Loucy (cell line): ENCODE measurements around the gene KRT74.

Experiments used
- EZH2phosphoT487 ChIP-seq: fragments of 200-600 bp; IDR thresholded peaks from 2 replicates; pipeline ENCODE4 v1.6.1; 2018; ENCODE audit warnings: antibody characterized with exemption, mild to moderate bottlenecking, moderate library complexity, borderline replicate concordance
- TF ChIP-seq, protein P1 (sequence below): fragments of 200-600 bp; sonication (generic); conservative IDR thresholded peaks from 2 replicates; pipeline ENCODE4 v1.5.1; 2014; ENCODE audit warnings: mild to moderate bottlenecking, antibody characterized with exemption, low read length

DNA sequence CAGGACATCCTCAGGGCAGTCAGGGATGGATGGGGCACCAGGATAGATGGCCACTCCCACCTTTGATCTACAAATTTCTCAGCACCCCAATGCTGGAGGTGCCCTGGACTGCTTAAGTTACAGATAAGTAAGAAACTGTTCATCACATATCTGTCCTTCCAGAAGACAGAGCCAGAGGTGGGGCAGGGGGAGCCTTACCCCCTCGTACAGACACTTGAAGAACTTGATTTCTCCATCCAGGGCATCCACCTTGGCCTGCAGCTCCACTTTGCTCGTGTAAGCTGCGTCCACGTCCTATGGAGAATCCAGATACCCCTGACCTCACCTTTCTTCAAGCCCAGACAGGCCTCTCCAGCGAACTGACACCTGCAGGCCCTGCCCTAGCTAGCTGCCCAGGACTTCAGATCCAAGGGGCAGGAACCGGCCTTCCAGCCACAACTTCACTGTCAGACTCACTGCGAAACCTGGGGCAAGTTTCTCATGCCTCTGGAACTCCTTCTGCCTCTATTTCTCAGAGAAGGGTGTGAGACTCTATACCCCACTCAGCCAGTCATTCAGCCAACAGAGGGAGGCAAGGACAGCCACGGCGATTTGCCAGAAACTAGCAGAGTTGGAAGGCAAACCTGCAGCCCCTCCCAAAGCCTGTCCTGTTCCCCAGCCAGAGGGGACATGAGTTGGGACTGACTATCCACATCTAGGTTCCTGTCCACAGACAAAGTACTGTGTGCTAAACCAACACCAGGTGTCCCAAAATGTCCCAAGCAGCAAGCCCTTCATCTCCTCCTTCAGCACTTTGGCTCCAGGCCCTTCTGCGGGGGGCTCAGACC lies 41.0 kb upstream of the KRT74 start:
- TF ChIP-seq, protein P1, sequence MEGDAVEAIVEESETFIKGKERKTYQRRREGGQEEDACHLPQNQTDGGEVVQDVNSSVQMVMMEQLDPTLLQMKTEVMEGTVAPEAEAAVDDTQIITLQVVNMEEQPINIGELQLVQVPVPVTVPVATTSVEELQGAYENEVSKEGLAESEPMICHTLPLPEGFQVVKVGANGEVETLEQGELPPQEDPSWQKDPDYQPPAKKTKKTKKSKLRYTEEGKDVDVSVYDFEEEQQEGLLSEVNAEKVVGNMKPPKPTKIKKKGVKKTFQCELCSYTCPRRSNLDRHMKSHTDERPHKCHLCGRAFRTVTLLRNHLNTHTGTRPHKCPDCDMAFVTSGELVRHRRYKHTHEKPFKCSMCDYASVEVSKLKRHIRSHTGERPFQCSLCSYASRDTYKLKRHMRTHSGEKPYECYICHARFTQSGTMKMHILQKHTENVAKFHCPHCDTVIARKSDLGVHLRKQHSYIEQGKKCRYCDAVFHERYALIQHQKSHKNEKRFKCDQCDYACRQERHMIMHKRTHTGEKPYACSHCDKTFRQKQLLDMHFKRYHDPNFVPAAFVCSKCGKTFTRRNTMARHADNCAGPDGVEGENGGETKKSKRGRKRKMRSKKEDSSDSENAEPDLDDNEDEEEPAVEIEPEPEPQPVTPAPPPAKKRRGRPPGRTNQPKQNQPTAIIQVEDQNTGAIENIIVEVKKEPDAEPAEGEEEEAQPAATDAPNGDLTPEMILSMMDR = no peak
- no peak for TF ChIP-seq EZH2phosphoT487
